ENCODE measurements around the gene MYO7A.

GRCh38 chr11:77103319-77103718 is 24.7 kb upstream of the MYO7A start:
- no peak for TF ChIP-seq CTCF (IDR thresholded peaks at IDR 0.05)
- no peak for TF ChIP-seq POLR2A (IDR thresholded peaks at IDR 0.05)
